Measurements from ENCODE around the gene SLC16A5. TPM values are rescaled to one million over a fixed set of nuclear protein-coding genes. Genes with fewer than 3 reads are reported as not detected.

The SLC16A5 gene
- total RNA-seq, 1 donor from 2014 or later = 16.4 TPM

GRCh38 chr17:75078284-75079022 lies 9.3 kb upstream of the SLC16A5 start:
- Mint-ChIP-seq H3K9me3 (no peaks in the 10 kb centered on the region), H3K4me1 (ENCODE audit: unreplicated experiment) (peaks cover 10% of the 10 kb centered on the region), H3K27me3 (no peaks in the 10 kb centered on the region), H3K36me3 (no peaks in the 10 kb centered on the region), H3K4me3 (no peak overlapping the region), H3K27ac (peak overlapping the region; percentile 51)
- TF ChIP-seq, protein P1, sequence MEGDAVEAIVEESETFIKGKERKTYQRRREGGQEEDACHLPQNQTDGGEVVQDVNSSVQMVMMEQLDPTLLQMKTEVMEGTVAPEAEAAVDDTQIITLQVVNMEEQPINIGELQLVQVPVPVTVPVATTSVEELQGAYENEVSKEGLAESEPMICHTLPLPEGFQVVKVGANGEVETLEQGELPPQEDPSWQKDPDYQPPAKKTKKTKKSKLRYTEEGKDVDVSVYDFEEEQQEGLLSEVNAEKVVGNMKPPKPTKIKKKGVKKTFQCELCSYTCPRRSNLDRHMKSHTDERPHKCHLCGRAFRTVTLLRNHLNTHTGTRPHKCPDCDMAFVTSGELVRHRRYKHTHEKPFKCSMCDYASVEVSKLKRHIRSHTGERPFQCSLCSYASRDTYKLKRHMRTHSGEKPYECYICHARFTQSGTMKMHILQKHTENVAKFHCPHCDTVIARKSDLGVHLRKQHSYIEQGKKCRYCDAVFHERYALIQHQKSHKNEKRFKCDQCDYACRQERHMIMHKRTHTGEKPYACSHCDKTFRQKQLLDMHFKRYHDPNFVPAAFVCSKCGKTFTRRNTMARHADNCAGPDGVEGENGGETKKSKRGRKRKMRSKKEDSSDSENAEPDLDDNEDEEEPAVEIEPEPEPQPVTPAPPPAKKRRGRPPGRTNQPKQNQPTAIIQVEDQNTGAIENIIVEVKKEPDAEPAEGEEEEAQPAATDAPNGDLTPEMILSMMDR (conservative IDR thresholded peaks at IDR 0.05) = no peak
- DNase-seq (ENCODE audit: extremely low spot score, unreplicated experiment) = no peak

- Mint-ChIP-seq H3K4me3 (no peak overlapping the region), H3K9me3 (no peaks in the 10 kb centered on the region), H3K27ac (peak overlapping the region; percentile 51), H3K36me3 (no peaks in the 10 kb centered on the region), H3K4me1 (ENCODE audit: unreplicated experiment) (peaks cover 15% of the 10 kb centered on the region), H3K27me3 (no peaks in the 10 kb centered on the region)
- TF ChIP-seq, protein P1 (conservative IDR thresholded peaks at IDR 0.05) = no peak
- no peak for DNase-seq (ENCODE audit: extremely low spot score, unreplicated experiment)
Measured at GRCh38 chr17:75079023-75079373, 8.8 kb upstream of the SLC16A5 start.

GRCh38 chr17:75081611-75082540 lies 5.9 kb upstream of the SLC16A5 start:
- Mint-ChIP-seq H3K27me3 (no peaks in the 10 kb centered on the region), H3K27ac (peak overlapping the region; percentile 18), H3K4me3 (no peak overlapping the region), H3K4me1 (ENCODE audit: unreplicated experiment) (peaks cover 30% of the 10 kb centered on the region), H3K9me3 (no peaks in the 10 kb centered on the region), H3K36me3 (no peaks in the 10 kb centered on the region)
- TF ChIP-seq, protein P1 (conservative IDR thresholded peaks at IDR 0.05) = no peak
- DNase-seq (ENCODE audit: extremely low spot score, unreplicated experiment) = no peak

DNA sequence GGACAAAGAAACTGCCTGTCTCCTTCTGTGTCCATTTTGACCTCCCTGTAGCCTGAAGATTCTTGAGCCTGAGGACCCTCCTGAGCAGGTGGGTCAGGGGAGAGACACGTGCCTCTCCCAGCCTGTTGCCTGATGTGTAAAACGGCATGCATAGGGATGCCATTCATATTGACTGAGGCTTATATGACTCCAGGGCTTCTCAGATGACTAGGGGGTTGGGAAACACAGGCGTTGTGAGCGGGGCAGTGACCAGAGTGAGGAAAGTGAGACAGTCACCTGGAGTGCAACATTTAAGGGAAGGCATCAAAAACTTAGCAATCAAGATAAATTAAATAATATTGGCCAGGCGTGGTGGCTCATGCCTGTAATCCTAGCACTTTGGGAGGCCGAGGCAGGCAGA lies 5.1 kb upstream of the SLC16A5 start:
- Mint-ChIP-seq H3K9me3 (no peaks in the 10 kb centered on the region), H3K4me3 (no peak overlapping the region), H3K4me1 (ENCODE audit: unreplicated experiment) (peaks cover 31% of the 10 kb centered on the region), H3K36me3 (no peaks in the 10 kb centered on the region), H3K27me3 (no peaks in the 10 kb centered on the region), H3K27ac (peak overlapping the region; percentile 18)
- TF ChIP-seq, protein P1 (conservative IDR thresholded peaks at IDR 0.05) = no peak
- DNase-seq (ENCODE audit: extremely low spot score, unreplicated experiment) = no peak

GRCh38 chr17:75084039-75084660 lies 3.6 kb upstream of the SLC16A5 start:
- TF ChIP-seq, protein P1 (conservative IDR thresholded peaks at IDR 0.05) = no peak

More at GRCh38 chr17:75084039-75084660, 3.6 kb upstream of the SLC16A5 start:
- no peaks in the 10 kb centered on the region for H3K9me3 Mint-ChIP-seq
- peak overlapping the region; percentile 39 for H3K4me3 Mint-ChIP-seq
- peak overlapping the region; percentile 89 for H3K27ac Mint-ChIP-seq
- no peaks in the 10 kb centered on the region for H3K27me3 Mint-ChIP-seq
- no peak for DNase-seq (ENCODE audit: extremely low spot score, unreplicated experiment)
- no peaks in the 10 kb centered on the region for H3K36me3 Mint-ChIP-seq
- H3K4me1 Mint-ChIP-seq (ENCODE audit: unreplicated experiment) = peaks cover 30% of the 10 kb centered on the region
